NCI-H2196 (cell line): ENCODE measurements around the gene PI4KB.
A peak's percentile ranks its signal among the peaks of the same experiment; 100 is the strongest.

Experiments used
- DNase-seq: peaks from one replicate; lab custom pipeline; 2025; ENCODE audit not compliant: unreplicated experiment; lab: John Stamatoyannopoulos, UW

PI4KB gene

GRCh38 chr1:151311589-151312331 is 15.5 kb downstream of the PI4KB start:
- no peak for DNase-seq

- no peak for DNase-seq
Measured at GRCh38 chr1:151311011-151311410, 16.2 kb downstream of the PI4KB start.

GRCh38 chr1:151309811-151310323 is 17.3 kb downstream of the PI4KB start:
- DNase-seq, result no peak

DNA sequence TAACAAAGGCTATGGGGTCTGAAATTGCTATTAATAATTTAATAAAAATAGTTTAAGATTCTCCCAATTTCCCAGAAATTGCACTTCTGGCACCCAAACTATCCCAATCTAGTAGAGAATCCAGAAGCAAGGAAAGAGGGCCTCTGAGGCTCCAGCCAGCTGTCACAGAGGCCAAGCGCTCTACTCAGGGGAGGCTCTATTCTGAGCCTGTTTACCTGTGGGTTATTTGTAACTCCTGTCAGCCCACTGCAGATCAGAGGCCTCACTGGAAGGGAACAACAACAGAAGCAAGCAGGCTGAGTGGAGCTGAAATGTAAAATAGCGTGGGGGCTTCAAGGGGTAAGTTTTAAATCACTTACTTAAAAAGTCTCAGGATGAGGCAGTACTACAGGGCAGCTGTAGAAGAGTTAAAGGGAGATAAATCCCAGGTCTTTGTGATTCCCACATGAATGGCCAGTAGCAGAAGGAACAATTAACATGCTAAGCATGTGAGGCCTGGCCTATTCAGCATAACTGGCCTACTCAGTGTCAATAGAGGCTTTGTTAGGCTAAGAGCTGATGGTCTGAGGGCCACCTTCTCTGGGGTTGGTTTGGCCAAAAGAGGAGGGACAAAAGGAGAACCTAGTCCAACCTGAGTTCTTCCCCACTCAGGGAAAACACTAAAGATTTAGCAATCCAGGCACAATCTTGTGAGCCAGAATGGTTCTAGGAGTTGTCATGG is 32.3 kb downstream of the PI4KB start:
- DNase-seq, result no peak

DNA sequence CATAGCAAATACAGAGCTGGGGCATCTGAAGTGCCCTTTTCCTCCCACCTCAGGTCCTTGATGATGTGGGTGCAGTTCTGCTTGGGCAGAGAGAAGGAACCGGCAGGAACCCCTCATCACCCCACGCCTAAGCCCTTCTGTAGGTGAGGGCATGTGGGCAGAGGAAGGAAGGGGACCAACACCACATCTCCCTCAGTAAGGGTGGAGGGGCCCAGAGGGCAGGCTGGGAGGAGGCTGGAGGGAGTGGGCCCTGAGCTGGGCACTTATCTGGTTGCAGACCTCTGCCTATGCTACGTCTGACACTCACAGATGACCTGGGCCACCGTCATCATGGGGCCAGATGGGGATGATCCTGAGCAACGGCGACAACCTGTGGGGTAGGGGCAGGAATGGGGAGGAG is 34.1 kb downstream of the PI4KB start:
- no peak for DNase-seq

- no peak for DNase-seq
Measured at GRCh38 chr1:151292207-151293030, 34.8 kb downstream of the PI4KB start.

DNA sequence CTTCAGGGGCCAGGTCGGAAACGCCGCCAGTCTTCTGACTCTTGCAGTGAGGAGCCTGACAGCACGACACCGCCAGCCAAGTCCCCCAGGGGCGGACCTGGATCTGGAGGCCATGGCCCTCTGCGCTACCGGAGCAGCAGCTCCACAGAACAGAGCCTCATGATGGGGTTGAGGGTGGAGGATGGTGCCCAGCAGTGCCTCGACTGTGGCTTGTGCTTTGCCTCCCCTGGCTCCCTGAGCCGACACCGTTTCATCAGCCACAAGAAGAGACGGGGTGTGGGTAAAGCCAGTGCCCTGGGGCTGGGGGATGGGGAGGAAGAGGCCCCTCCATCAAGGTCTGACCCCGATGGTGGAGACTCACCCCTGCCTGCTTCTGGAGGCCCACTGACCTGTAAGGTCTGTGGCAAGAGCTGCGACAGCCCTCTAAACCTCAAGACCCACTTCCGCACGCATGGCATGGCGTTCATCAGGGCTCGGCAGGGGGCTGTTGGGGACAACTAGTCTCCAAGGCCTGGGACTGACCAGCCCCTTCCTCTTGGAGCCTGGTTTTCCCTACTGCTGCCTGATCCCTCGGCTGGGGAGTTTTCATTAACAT is 36.4 kb downstream of the PI4KB start:
- no peak for DNase-seq

DNA sequence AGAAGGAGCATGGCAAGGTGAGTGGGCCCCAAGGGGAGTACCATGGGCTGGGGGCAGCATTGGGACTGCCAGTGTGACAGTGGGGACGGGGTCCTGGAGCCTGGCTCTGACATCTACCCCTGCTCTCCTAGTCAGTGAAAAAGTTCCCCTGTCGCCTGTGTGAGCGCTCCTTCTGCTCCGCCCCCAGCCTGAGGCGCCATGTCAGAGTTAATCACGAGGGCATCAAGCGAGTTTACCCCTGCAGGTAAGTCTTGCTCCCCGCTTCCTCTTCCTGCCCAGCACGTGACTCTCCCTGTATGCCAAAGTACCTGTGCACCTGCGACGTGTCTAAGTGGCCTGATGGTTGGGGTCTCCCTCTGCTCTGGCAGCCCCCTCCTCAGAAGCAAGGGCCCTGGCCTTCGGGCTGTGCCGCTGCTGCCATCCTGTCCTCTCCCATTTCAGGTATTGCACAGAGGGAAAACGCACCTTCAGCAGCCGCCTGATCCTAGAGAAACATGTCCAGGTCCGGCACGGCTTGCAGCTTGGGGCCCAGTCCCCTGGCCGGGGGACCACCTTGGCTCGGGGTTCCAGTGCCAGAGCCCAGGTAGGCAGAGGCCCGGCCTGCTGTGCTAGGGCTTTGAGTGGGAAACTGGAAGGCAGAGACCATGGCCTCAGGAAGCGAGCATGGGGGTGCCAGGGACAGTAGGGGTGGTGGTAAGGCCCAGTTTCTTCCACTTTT is 37.1 kb downstream of the PI4KB start:
- no peak for DNase-seq

DNA sequence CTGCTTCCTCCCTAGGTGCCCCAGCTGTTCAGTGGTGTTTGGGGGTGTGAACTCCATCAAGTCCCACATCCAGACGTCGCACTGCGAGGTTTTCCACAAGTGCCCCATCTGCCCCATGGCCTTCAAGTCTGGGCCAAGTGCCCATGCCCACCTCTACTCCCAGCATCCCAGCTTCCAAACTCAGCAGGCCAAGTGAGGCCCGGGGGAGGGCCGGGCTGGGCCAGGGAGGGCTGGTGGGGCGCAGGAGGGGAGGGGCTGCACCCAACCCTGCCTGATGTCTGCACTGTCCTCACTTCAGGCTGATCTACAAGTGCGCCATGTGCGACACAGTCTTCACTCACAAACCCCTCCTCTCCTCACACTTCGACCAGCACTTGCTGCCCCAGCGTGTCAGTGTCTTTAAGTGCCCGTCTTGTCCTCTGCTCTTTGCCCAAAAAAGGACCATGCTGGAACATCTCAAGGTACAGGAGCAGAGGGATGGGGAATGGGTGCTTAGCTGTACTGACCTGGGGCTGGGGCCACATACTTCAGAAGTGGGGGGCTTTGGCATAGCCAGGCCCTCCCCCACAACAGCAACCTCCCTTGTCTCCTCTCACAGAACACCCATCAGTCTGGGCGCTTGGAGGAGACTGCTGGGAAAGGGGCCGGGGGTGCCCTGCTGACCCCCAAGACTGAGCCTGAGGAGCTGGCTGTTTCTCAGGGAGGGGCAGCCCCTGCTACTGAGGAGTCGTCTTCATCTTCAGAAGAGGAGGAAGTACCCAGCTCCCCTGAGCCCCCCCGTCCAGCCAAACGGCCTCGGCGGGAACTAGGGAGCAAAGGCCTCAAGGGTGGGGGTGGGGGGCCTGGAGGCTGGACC is 37.9 kb downstream of the PI4KB start:
- no peak for DNase-seq

DNA sequence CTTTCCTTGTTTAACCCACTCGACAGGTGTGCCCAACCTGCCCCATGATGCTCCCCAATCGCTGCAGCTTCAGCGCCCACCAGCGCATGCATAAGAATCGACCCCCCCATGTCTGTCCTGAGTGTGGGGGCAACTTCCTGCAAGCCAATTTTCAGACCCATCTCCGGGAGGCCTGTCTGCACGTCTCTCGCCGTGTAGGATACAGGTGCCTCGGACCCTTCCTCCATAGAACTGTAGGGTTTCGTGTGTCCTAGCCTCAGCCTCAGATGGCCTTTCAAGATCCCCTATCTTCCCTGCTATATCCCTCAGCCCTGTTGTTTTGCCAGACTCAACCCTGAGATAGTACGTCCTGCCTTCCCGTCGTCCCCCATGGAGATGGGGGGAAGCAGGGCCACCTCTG is 38.7 kb downstream of the PI4KB start:
- no peak for DNase-seq

GRCh38 chr1:151287767-151288500 is 39.3 kb downstream of the PI4KB start:
- DNase-seq, result no peak

DNA sequence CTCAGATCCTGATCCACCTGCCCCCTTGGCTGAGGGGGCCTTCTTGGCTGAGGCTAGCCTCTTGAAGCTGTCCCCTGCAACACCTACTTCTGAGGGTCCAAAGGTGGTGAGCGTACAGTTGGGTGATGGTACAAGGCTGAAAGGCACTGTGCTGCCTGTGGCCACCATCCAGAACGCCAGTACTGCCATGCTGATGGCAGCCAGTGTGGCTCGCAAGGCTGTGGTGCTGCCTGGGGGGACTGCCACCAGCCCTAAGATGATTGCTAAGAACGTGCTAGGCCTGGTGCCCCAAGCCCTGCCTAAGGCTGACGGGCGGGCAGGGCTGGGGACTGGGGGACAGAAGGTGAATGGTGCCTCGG is 39.9 kb downstream of the PI4KB start:
- DNase-seq, result no peak

DNA sequence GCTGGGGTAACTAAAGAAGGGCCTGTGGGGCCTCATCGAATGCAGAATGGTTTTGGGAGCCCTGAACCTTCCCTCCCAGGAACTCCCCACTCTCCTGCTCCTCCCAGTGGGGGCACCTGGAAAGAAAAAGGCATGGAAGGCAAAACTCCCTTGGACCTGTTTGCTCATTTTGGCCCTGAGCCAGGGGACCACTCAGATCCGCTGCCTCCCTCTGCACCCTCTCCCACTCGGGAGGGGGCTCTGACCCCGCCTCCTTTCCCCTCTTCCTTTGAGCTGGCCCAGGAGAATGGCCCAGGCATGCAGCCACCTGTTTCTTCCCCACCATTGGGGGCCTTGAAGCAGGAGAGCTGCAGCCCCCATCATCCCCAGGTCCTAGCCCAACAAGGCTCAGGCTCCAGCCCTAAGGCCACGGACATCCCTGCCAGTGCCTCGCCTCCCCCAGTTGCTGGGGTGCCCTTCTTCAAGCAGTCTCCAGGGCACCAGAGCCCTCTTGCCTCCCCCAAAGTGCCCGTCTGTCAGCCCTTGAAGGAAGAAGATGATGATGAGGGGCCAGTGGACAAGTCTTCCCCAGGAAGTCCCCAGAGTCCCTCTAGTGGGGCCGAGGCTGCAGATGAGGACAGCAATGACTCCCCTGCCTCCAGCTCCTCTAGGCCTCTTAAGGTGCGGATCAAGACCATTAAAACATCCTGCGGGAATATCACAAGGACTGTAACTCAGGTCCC is 40.4 kb downstream of the PI4KB start:
- no peak for DNase-seq

- no peak for DNase-seq
Measured at GRCh38 chr1:151284013-151284577, 43.1 kb downstream of the PI4KB start.

DNA sequence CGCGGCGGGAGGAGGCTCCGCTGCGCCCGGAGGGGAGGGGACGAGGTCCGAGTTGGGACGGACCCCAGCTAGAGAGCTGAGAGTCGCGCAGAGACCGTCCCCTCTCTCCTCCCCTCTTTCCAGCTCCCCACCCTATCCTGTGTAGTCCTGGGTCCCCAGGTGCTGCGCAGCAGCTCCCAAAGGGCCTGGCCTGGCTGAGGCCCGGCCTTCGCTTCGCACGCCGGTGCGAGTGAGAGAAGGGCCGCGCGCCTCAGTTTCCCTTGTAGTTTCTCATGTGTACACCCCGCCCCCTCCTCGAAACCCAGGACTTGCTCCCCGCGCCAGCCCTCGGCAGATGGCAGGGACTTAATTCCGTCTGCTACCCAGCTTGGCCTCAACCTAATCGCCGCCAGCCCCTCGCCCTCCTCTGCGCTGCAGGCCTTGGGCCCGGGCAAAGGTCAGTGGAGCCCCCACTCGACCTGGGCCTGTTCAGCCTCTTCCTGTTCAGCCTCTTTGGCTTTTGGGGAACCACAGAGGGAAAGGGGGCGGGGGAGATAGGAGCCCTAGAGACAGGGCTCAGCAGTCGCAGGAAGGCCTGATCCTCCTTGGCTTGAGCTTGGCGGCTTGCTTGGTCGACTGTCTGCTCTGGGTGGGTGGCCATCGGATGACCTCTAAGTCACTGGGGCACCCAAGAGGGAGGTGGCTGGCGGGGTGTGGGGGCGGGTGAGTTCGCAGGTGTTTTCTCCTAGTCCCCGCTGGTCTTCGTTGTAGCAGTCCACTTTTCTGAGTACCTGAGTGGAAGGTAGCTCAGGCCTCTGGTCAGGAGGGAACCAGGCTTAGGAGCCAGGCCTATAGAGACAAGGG is 44.1 kb downstream of the PI4KB start:
- DNase-seq, result no peak

DNA sequence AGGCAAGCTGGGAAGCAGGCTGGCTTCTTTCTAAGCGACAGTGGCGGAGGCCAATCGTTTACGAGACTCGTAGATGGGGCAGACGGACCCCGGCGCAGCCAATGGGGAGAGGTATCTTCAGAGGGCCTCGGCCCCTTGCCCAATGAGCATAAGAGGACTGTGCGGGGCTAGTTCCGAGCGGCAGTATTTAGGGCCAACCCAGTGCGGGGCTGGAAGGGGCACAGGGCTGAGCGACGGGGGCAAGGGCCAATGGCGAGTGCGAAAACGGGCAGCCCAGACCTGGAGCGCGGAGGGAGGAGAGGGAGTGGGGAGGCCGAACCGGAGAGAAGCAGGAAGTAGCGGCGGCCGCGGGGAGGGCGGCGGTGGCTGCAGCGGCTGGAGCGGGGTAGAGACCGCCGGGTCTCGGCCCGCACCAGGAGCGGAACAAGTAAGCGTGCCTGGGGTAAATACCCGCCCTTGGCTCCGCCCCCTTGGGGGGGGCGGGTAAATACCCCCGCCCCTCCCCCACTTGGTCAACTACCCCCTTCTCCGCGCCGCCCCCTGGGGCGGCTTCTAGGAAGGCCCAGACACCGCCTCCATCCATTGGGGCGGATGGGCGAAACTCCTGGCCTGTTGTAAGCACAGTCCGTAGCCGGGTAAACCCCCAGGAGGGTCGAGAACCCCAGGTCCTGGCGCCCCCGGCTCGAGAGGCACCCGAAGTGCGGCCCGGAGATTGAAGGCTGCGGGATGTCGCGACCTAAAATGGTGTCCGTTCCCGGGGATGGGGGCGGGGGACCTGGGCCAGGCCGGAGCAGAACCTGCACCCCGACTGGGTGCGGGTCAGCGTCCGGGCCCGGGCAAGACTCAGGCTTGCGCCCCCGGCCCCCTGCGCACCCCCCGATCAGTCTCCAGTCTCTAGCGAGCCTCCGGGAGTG is 45.0 kb downstream of the PI4KB start, which contains the start of gene ZNF687:
TSS of gene ZNF687 (plus strand) at position 331 of the 914 bp plus-strand sequence. CDS start 3,993 bp downstream, outside the sequence.
- peak; percentile 100 for DNase-seq
